GM21737 (cell line): ENCODE results near the gene NIT2.
A peak's percentile ranks its signal among the peaks of the same experiment; 100 is the strongest.
"Not testable (repeated sequence)": the region's sequence is repeated elsewhere in the genome, so short reads cannot be mapped to it uniquely, and the experiment has no call there.

ENCODE experiments used
- ATAC-seq: cut with Tn5 transposase; IDR thresholded peaks from one replicate; pipeline ENCODE4 v1.9.1; 2021; ENCODE audit warnings: mild to moderate bottlenecking, moderate library complexity; ENCODE audit not compliant: unreplicated experiment

The NIT2 gene, protein sequence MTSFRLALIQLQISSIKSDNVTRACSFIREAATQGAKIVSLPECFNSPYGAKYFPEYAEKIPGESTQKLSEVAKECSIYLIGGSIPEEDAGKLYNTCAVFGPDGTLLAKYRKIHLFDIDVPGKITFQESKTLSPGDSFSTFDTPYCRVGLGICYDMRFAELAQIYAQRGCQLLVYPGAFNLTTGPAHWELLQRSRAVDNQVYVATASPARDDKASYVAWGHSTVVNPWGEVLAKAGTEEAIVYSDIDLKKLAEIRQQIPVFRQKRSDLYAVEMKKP

DNA sequence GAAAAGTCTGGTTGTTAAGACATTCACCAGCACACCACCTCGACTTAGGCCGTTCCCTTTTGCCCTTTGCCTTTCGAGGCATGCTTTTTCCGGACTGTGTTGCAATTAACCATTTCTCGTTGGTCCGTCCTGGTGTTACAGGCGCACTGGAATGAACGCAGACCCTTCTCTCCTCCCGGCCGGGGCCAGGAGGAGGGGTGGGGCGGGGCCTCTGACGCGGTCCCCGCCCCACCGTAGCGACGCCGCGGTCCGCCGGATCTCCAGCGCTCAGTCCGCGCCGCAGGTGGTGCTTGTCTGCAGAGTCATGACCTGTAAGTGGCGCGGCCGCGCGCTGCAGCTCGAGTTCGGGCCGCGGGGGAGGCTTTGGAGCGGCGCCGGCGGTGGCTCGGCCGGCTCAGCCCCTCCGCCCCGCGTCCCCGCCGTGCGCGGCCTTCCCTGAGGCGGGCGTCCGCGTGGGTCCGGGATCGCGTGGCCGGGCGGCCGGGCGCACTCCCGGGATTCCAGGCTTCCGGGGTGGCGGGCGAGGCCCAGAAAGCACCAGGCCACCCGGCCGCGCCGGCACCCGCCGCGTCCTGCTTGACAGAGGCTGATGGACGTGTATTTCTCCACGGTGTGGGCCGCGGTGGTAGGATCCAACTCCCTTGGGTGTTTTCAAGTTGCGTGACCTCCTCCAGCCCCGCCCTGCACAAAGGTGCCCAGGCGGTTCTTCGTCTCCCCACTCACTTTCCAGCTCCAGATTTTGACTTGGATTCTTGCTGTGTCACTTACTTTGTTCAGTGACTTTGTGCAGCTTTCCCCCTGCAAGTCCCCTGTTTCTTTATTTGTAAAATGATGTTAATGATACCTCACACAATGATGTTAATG, at the start of gene NIT2:
TSS of gene NIT2 (plus strand) at position 270 of the 864 bp plus-strand sequence. CDS start at position 305, 35 bp downstream.
- peak; percentile 98 for ATAC-seq

DNA sequence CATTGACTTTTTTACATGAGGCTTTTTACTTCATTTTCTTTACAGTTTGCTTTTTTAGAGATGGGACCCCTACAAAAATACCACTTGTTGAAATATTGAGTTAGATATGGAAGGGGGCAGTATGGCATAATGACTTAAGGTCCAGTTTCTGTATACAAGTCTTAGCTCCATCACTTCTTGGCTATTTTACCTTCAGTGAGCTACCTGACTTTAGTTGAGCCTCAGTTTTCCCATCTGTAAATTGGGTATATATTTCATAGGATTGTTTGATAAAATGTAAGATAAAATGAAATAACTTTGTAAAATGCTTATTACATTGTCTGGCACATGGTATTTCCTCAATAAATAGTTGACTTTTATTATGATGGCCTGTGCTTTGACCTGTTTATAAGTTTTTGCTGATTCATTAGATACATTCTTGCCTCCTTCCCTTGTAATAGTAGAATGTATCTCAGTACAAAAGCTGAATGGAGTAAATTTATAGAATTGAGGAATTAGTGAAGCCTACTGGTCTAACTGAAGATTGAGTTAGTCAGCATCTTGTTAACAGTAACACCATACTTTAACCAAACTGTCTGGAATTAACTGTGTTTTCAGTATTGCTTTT, 46.2 kb upstream of the NIT2 start:
- no peak for ATAC-seq

DNA sequence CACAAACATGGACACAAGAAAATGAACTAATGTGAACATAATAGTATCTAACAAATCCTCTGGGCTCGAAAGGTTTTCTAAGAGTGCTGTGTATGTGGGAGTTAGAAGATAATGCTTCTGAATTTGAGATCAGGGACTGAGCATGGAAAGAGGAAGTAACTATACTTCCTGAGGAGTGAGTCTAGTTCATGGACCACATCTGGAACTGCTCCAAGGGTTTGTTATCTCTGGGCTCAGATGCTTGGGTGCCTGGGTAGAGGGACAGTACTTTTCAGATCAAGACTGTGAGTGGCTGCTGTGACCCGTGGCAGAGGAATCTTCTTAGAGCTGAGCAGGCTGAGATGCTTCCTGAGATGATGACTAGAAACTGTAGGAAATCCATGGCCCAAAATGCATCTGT, 45.2 kb upstream of the NIT2 start:
- no peak for ATAC-seq

DNA sequence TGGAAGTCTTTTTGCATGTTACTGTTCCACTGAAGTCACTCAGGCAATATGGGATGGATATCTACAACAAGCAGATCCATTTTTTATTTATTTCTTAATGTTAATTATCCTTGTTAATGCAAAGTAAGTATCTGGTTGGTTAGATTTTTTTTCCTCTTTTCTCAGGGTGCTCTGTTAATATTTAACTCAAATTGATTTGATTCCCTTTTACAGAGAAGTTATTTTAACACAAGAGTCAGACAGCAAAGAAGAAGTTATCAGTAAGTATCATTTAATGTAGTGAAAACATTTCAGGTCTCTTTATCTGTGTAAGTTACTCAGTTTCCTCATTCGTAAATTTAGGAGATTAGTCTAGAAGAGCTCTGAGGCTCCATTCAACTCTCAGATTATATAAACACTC, 39.5 kb upstream of the NIT2 start:
- ATAC-seq: no peak

DNA sequence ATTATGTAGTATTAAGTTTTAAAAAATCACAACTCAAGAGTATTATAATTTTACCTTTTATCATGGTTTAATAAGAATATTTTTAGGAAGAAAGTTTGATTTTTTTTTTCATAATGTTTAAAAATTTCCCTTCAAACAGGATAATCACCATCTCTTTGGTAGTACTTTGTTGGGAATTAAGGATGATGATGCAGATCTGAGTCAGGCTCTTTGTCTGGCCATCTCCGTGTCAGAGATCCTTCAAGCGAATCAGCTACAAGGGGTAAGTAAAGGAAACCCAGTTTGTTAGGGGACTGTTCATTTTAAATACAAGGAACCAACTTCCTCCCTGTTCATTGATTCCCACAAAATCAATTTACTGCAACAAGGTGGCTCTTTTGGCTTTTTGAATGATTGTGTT, 36.8 kb upstream of the NIT2 start:
- ATAC-seq: no peak

DNA sequence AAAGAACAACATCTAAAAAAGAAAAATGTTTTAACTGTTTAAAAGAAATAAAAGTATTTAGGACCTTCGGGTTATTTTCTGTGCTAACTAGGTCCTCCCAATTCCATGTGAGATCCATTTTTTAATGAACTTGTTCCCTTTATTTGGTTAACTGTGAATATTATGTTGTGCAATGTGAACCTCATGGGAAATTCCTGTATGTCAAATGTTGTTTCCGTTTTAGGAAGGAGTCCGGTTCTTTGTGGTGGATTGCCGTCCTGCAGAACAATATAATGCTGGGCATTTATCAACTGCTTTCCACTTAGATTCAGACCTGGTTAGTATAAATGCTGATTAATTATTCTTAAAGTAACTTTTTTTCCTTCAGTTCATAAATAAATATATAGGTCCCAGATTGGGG, 35.5 kb upstream of the NIT2 start:
- no peak for ATAC-seq

DNA sequence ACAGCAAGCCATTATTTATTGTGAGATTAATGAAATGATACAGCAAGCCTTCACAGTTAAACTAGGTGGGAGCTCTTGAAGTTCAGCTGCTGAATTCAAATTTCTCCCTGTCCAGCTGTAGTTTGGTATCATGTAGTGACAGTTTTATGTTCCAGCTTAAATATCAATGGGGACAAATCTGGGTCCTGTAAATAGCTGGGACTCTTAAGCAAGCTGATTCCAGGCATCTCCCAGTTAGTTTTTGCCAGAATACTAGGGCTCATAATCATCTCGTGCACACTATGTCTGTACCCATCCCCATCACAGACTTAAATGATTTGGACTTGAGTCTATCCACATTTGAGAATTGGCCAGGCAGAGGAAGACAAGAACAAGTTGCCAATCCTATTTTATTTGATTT, 27.9 kb upstream of the NIT2 start:
- no peak for ATAC-seq

DNA sequence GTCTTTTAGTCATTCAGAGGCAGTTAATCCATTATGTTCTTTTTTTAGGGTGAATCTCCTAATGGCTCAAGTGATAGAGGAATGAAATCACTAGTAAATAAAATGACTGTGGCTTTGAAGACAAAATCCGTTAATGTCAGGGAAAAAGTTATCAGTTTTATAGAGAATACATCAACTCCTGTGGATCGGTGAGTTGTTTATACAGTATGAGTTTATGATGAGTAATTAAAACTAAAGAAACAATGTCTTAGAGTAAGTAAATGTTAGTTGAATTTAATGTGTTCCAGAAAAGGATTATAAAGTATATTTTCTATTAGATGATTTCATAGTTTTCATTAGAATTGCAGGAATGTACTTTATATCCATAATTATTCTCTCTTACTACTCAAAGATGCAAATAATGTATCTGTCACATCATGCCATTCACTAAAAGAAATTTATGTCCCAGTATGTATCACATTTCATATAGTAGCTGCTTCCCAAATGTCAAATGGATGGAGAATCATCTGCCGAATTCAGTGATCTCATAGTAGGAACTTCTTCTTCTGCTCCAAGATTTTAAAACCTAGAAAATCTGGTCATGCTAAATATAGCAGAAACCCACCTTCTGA, 24.1 kb upstream of the NIT2 start:
- ATAC-seq: no peak

DNA sequence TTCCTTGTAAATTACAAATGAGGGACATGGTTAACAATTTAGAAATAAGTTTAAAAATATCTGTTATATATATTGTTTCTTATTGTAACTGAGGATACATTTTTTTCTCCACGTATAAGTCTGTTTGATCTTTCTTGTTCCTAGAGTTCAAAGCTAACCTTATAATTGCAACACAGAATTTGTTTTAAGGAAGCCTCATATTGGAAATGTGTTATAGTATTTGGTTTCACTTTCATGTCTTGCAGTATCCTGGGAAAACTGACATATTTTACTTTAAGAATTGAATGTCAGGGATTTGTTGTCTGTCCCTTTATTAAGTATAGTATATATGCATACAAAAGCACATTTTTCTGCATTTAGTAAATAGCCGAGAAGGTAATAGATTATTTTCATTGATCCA, 23.5 kb upstream of the NIT2 start:
- ATAC-seq: no peak

DNA sequence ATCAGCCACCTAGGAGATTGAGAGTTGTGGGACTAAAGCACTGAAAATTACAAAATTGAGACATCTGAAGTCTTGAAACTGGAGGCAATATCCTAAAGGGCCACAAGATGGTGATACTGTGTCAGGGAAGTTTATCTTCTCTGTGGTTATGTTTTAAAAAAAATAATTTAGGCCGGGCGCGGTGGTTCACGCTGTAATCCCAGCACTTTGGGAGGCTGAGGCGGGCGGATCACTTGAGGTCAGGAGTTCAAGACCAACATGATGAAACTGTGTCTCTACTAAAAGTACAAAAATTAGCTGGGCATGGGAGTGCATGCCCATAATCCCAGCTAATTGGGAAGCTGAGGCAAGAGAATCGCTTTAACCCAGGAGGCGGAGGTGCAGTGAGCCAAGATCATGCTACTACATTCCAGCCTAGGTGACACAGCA, 17.9 kb upstream of the NIT2 start:
- peak; percentile 66 for ATAC-seq

DNA sequence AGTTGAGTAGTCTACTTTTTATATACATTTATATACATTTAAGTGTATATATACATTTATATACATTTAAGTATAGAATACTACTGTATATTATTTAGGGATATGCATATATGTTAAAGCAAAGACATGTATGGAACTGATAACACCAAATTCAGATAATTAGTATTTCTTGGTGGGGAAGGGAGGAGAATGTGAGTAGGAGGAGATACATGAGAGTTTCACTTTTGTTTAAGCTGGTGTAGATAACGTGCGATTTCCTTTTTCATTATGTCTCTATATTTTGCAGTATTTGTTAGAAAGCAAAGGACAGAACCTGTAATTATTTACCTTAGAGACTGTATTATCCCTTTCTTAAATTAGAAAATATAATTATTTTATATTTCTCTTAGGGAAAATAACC, 16.6 kb upstream of the NIT2 start:
- ATAC-seq: no peak

DNA sequence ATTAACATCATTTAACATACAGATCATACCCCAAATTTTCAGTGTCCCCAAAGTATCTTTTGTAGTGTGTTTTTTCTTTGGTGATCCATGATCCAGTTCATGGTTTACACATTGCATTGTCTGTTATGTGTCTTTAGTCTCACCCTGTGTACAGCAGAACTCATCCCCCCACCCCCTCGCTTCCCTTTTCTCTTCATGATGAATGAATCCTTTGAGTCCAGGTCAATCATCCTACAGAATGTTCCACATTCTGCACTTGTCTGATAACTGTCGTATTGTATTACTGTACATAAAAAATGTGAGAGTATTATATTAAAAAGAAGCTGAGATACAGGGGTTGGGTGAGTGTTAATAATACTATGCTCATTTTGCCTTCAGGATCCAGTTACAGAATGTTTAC, 14.6 kb upstream of the NIT2 start:
- no peak for ATAC-seq

DNA sequence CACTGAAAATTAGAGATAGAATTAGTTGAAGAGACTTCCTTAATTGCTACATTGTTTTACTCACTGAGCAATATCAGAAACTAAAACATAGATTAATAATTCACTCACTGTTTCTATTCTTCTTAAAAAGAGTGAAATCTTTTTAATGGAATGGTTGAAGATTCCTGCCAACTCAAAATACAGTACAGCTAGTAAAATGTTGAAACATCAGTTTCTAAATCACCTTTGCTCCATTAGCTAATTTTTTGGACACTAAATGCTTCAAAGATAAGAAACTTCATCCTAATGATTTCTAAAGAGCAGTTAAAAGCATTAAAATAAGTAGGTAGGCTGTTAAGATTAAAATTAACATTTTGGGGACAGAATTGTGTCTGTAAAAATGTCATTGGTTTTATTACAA, 10.5 kb upstream of the NIT2 start:
- ATAC-seq: no peak

DNA sequence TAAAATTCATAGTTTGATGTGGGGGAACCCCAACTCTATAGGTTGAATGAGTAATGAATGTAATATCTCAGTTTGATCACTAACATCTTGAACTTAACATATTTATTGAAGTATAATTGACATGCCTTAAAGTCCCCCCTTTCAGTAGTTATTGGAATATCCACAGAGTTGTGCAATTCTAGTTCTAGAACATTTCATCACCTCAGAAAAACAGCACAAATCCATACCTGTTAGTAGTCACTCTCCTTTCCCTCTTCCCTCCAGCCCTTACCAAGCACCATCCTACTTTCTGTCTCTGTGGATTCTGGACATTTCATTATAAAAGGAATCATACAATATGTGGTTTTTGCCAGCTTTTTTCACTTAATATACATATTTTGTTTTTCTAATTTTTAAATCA, 8.7 kb upstream of the NIT2 start:
- ATAC-seq: no peak

DNA sequence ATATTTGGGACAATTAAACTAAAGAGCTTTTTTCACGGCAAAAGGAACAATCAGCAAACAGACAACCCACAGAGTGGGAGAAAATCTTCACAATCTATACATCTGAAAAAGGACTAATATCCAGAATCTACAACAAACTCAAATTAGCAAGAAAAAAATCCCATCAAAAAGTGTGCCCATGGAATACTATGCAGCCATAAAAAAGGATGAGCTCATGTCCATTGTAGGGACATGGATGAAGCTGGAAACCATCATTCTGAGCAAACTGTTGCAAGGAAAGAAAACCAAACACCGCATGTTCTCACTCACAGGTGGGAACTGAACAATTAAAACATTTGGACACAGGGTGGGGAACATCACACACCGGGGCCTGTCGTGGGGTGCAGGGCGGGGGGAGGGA, 7.2 kb upstream of the NIT2 start:
- not testable (repeated sequence) for ATAC-seq

DNA sequence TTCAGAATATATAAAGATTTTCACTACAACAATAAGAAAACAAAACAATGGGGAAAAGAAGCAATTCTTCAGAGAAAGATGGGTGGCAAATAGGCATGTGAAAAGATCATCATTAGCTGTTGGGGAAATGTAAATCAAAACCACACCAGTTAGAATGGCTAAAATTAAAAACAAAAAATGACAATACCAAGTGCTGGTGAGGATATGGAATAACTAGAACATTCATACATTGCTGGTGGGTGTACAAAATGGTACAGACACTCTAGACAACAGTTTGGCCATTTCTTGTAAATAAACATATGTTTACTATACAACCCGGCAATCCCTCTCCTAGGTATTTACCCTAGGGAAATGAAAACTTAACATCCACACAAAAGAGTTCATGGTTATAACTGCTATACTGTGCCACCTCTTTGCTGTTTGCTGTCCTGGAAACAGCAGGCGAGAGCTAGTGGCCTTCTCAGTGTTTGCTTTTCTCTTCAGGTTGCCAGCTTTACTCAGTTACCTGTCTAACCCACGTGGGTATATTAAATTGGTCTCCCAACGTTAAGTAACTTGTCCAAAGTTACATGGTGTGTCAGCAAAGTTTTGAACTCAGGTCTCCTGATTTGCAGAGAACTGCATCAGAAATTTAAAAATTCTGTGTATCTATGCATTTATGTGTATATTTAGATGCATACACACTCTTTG, 4.6 kb upstream of the NIT2 start:
- no peak for ATAC-seq

DNA sequence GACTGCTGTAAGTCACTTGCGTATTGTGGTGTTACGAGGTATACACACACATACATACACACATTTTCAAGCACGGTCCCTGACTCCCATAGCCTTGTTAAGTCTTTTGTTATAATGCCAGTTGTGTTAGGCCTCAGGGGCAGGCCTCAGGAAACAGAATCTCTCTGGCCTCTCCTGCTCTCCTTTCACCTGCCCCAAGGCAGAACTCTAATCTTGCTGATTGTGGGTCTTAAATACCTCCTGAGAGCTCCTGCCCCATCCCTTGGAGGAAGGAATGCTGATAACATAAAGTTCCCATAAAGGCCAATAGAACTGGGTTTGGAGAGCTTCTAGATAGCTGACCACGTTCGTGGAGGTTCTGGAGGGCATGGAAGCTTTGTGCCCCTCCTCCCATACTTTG, 3.9 kb upstream of the NIT2 start:
- no peak for ATAC-seq

DNA sequence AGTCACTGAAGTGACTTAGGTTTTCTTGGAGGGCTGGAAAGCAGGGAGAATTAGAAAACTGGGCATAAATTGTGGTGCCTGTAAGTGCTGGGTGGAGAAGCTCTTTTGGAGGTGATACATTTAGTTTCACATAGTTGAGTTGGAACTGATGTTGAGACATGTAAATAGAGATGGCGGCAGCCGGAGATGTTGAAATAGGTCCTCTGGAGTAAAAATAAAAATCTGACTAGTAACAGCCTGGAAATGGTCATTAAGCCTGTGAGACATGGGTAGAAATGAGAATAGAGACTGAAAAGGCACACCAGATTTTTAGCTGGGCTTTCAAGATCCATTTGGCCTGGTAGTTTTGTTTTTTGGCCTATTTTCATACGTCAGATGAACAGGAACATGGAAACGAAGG, 2.9 kb upstream of the NIT2 start:
- no peak for ATAC-seq

DNA sequence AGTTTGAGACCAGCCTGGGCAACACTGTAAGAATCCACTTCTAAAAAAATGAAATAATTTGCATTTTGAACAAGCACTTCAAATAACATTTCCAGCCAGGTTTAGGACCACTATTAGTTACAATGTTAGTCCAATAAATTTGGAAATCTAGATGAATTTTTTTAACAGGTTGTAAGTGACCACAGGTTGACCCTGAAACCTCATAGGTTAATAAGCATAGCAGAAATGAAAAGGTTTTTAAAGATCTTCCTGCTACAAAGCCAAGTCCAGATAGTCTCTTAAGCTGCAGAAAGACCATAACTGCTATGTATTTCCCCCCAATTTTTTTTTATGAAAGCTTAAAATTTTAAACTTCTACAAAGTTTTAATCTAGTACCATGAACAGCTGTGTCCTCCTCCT, 1.5 kb upstream of the NIT2 start:
- no peak for ATAC-seq

DNA sequence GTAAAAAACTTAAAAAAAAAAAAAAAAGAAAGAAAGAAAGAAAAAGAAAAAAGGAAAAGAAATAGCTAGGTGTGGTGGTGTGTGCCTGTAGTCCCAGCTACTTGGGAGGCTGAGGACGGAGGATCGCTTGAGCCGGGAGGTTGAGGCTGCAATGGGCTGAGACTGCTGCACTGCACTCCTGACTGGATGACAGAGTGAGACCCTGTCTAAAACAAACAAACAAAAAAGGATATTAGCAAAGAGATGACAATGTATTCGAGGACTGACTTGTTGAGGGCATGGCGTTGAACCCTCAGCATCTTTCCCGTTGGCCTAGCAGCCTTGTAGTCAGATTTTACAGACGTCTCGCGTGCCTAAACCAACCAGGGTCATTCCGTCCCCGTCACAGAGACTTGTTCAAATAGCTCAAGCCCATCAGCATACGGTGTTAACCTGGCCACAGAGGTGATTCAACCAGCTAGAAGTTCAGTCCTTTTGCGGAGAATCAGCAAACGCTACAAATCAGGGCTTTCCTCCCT, 528 bp upstream of the NIT2 start:
- peak; percentile 13 for ATAC-seq

DNA sequence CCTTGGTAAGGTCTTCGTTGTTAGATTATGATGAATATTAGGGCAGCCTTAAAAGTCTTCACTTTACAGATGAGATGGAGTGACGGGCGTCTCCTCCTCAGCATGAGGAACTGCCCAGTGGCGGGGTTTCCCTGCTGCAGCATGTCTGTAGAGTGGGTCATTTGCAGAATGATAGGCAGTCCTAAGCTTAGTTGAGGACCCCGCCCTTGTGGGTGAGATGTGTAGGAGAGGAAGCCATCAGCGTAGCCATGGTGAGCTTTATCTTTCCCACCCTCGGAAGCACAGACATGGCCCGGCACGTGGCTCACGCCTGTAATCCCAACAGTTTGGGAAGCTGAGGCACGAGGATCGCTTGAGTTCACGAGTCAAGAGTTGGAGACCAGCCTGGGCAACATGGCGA, 877 bp downstream of the NIT2 start:
- peak; percentile 36 for ATAC-seq
